K562 (cell line): Measurements from ENCODE around the gene PRDM15. TPM values are rescaled to one million over a fixed set of nuclear protein-coding genes. Genes with fewer than 3 reads are reported as not detected.

Experiments used
- ATAC-seq: fragments of 200-7000 bp; cut with Tn5 transposase; 3 replicates; pipeline ENCODE4 v1.9.1; 2020; ENCODE audit warnings: moderate library complexity
- BruUV-seq: library from RNA; stranded (reverse); fragments of 400-500 nt; replicated peaks from 2 replicates; lab custom pipeline; 2021; lab: Mats Ljungman, UMichigan
- CTCF ChIA-PET: fragments of 300-600 bp; formaldehyde crosslinking; extraction: SDS; loops from one replicate; lab custom pipeline; 2021; ENCODE audit warnings: low intra/inter-chr PET ratio; lab: Yijun Ruan, JAX
- POLR2A ChIA-PET: fragments of 300-600, 350-650 bp; sonication (Branson Sonifier 250); formaldehyde crosslinking; extraction: SDS; loops from one replicate; lab custom pipeline; 2021; ENCODE audit warnings: antibody characterized with exemption, inconsistent platforms; lab: Yijun Ruan, JAX
- DNase-seq, 4 experiments: peaks; one replicate each; pipeline versions ENCODE4 v3.0.0 to v3.0.0-alpha.2; 2011 to 2018; ENCODE audit warnings: low spot score in 3 of 4, mixed read lengths in 3 of 4; ENCODE audit errors: extremely low read depth in 1 of 4
- FAIRE-seq: peaks from 2 replicates; lab custom pipeline; 2011; peaks lifted over from hg19 to GRCh38; lab: Jason Lieb, UNC
- H2AFZ ChIP-seq: 2 replicates; pipeline ENCODE4 v1.6.0; 2011; ENCODE audit warnings: low read depth, low read length, control low read depth, inconsistent platforms
- H3K27ac ChIP-seq: fragments of 200-600 bp; 3 replicates; pipeline ENCODE4 v1.8.0; 2011; ENCODE audit warnings: low read depth, mild to moderate bottlenecking, control low read depth, inconsistent platforms, low read length, moderate library complexity, mixed read lengths; ENCODE audit errors: extremely low read depth
- H3K27me3 ChIP-seq, 2 experiments: fragments of 300-600 bp in 1 of 2; 2 replicates in 1 of 2; 3 replicates in 1 of 2; pipeline versions ENCODE4 v1.6.0 to v1.8.0; 2011; ENCODE audit warnings: inconsistent platforms in 2 of 2, low read length in 2 of 2, mild to moderate bottlenecking in 1 of 2, mixed read lengths in 1 of 2, moderate library complexity in 1 of 2; ENCODE audit not compliant: control insufficient read depth in 2 of 2, insufficient read depth in 2 of 2
- H3K36me3 ChIP-seq: fragments of 300-600 bp; 3 replicates; pipeline ENCODE4 v1.8.0; 2011; ENCODE audit warnings: mild to moderate bottlenecking, low read length, inconsistent platforms; ENCODE audit not compliant: control insufficient read depth, insufficient read depth
- H3K4me1 ChIP-seq, 2 experiments: fragments of 200-600 bp in 1 of 2; replicated peaks in 1 of 2; 2 replicates in 1 of 2; 3 replicates in 1 of 2; pipeline versions ENCODE4 v1.5.1 to v1.8.0; 2011; ENCODE audit warnings: inconsistent platforms in 2 of 2, low read length in 2 of 2, mild to moderate bottlenecking in 1 of 2, mixed read lengths in 1 of 2, moderate library complexity in 1 of 2; ENCODE audit not compliant: control insufficient read depth in 2 of 2, insufficient read depth in 2 of 2
- H3K4me2 ChIP-seq: 2 replicates; pipeline ENCODE4 v1.6.1; 2011; ENCODE audit warnings: low read length, control low read depth, inconsistent platforms, mixed read lengths; ENCODE audit not compliant: insufficient read depth
- H3K4me3 ChIP-seq: fragments of 200-600 bp; sonication (generic), shearing (Covaris generic); 2 replicates; pipeline ENCODE4 v1.5.1; 2016; ENCODE audit warnings: control low read depth, inconsistent platforms
- H3K79me2 ChIP-seq: fragments of 200-600 bp; 3 replicates; pipeline ENCODE4 v1.8.0; 2011; ENCODE audit warnings: low read length, inconsistent platforms; ENCODE audit not compliant: control insufficient read depth, insufficient read depth
- H3K9ac ChIP-seq, 2 experiments: 2 replicates each; pipeline versions ENCODE4 v1.6.0 to v1.6.1; 2011; ENCODE audit warnings: low read depth in 2 of 2, low read length in 2 of 2, control low read depth in 1 of 2, inconsistent platforms in 1 of 2, mild to moderate bottlenecking in 1 of 2, mixed read lengths in 1 of 2; ENCODE audit not compliant: insufficient read depth in 1 of 2
- H3K9me1 ChIP-seq: one replicate; pipeline ENCODE4 v1.6.0; 2011; ENCODE audit warnings: inconsistent platforms, mild to moderate bottlenecking, low read length, moderate library complexity; ENCODE audit not compliant: control insufficient read depth, insufficient read depth
- H3K9me3 ChIP-seq: replicated peaks from 2 replicates; pipeline ENCODE4 v1.5.1; 2011; ENCODE audit warnings: low read depth, low read length, inconsistent platforms; ENCODE audit not compliant: control insufficient read depth, insufficient read depth
- H4K20me1 ChIP-seq: replicated peaks from 2 replicates; pipeline ENCODE4 v1.6.1; 2011; ENCODE audit warnings: low read length, inconsistent platforms, mixed read lengths; ENCODE audit not compliant: control insufficient read depth, insufficient read depth
- ETS1 ChIP-seq: conservative IDR thresholded peaks from 2 replicates; pipeline ENCODE4 v1.6.1; 2011; ENCODE audit warnings: low read depth, mild to moderate bottlenecking, low read length; ENCODE audit not compliant: control insufficient read depth
- FOXP1 ChIP-seq: sonication (generic); formaldehyde crosslinking; IDR thresholded peaks from 2 replicates; pipeline ENCODE4 v1.8.0; 2022; ENCODE audit warnings: mild to moderate bottlenecking, missing genetic modification reagents
- HIVEP1 ChIP-seq: fragments of 250-450 bp; sonication (Bioruptor Pico); IDR thresholded peaks from 2 replicates; pipeline ENCODE4 v1.4.0; 2020; ENCODE audit warnings: mild to moderate bottlenecking
- IRF2 ChIP-seq: sonication (generic); formaldehyde crosslinking; IDR thresholded peaks from 2 replicates; pipeline ENCODE4 v1.8.1; 2022; ENCODE audit warnings: mild to moderate bottlenecking, missing genetic modification reagents
- LARP7 ChIP-seq: fragments of 450-650 bp; IDR thresholded peaks from 2 replicates; pipeline ENCODE4 v1.6.1; 2016
- NFXL1 ChIP-seq: fragments of 450-650 bp; formaldehyde crosslinking; IDR thresholded peaks from 2 replicates; pipeline ENCODE4 v1.4.0; 2021; ENCODE audit warnings: mild to moderate bottlenecking
- THAP12 ChIP-seq: fragments of 250-450 bp; sonication (Bioruptor Pico); IDR thresholded peaks from 2 replicates; pipeline ENCODE4 v1.9.0; 2021; ENCODE audit warnings: mild to moderate bottlenecking, inconsistent platforms
- ZKSCAN1 ChIP-seq: fragments of 150-350 bp; IDR thresholded peaks from 2 replicates; pipeline ENCODE4 v1.6.1; 2016; ENCODE audit warnings: low read depth, low read length
- ZNF592 ChIP-seq: fragments of 450-650 bp; IDR thresholded peaks from 2 replicates; pipeline ENCODE4 v1.6.1; 2017; ENCODE audit warnings: antibody characterized with exemption, mild to moderate bottlenecking
- WGBS: fragments of 100-300 bp; shearing (Covaris generic); methylation state at CpG from one replicate; pipeline ENCODE4 v1.1.6; 2016; ENCODE audit warnings: low coverage, mixed read lengths; ENCODE audit not compliant: insufficient coverage; ENCODE audit errors: missing lambda C conversion rate; 5-methylcytosine and 5-hydroxymethylcytosine counted together
- in situ Hi-C: fragments of 300-500 bp; cut with MboI; formaldehyde crosslinking; loops from 4 replicates; pipeline ENCODE4 v1.15.0; 2018; ENCODE audit warnings: inconsistent platforms, mixed read lengths
- intact Hi-C: fragments of 100-400 bp; cut with micrococcal nuclease; formaldehyde crosslinking; loops from 2 replicates; pipeline ENCODE4 v1.14.2; 2022
- polyA plus RNA-seq, 8 experiments: library from polyadenylated mRNA; depleted of rRNA in 4 of 8; stranded (reverse) in 5 of 8; unstranded in 3 of 8; fragments of >200 nt; fragmentation: Nextera tagmentation in 2 of 8; fragmentation: Illumina TruSeq in 1 of 8; extraction: Ambion mirVana in 2 of 8; extraction: Trizol in 1 of 8; gene quantifications; 2 replicates each; pipeline versions ENCODE4 v1.2.1 to v1.2.3, GENCODE V29; 2011 to 2014; ENCODE audit warnings: inconsistent platforms in 1 of 8, missing spikeins in 1 of 8
- total RNA-seq, 7 experiments: library from RNA; depleted of rRNA in 6 of 7; stranded (reverse); fragments of >200 nt in 6 of 7; fragmentation: Illumina TruSeq in 2 of 7; extraction: Trizol in 2 of 7; gene quantifications; 2 replicates each; pipeline versions ENCODE4 v1.2.1 to v1.2.3, GENCODE V29; 2011 to 2021; ENCODE audit warnings: low replicate concordance in 1 of 7

PRDM15 gene
- total and polyA plus RNA-seq, 9 of the 15 experiments (the other 6 are each of a cell fraction or from before 2014, with no cell fraction given) = 0.93 to 9.2 (median 6.2) TPM

- H3K4me1 ChIP-seq = peaks cover 16 to 28% of the 10 kb centered on the region in 2 experiments
- H2AFZ ChIP-seq = no peak overlapping the region
- H3K9ac ChIP-seq = peak overlapping the region in 1 of 2 experiments; percentile 41; a peak in 2 of 4 replicates
- POLR2A ChIA-PET = interaction anchor here (0.6 kb wide), 1 partner anchor 234 kb away, joined by 4 read pairs; no protein-coding TSS in a partner anchor
- in situ Hi-C loops (no loop called here), intact Hi-C loops (loop anchor here (5.0 to 10.0 kb wide), 2 partner anchors 83 to 140 kb away; partner anchors contain the start of gene ZBTB21)
- FAIRE-seq = no peak
- H3K27me3 ChIP-seq = no peaks in the 10 kb centered on the region
- H3K27ac ChIP-seq = no peak overlapping the region
- peaks cover 12% of the 10 kb centered on the region; the same call in 2 of the 3 replicates for H3K36me3 ChIP-seq
- DNase-seq = no peak
- H3K4me3 ChIP-seq = no peak overlapping the region
- no peaks in the 10 kb centered on the region for H3K9me3 ChIP-seq
- no peak overlapping the region for H3K4me2 ChIP-seq
- H3K9me1 ChIP-seq = peaks cover 3% of the 10 kb centered on the region
- WGBS = 87% methylated on average over 11 of the region's 11 CpGs
- H4K20me1 ChIP-seq = no peaks in the 10 kb centered on the region
- CTCF ChIA-PET = no interaction called here
- BruUV-seq = no TSS peak
- TF ChIP-seq ETS1 (no peak), ZKSCAN1 (no peak), IRF2 (CRISPR knock-in tag) (no peak), LARP7 (no peak), HIVEP1 (CRISPR knock-in tag) (no peak), NFXL1 (no peak), ZNF592 (no peak), THAP12 (CRISPR knock-in tag) (no peak), FOXP1 (CRISPR knock-in tag) (no peak)
- no peak for ATAC-seq
- peaks cover 39% of the 10 kb centered on the region for H3K79me2 ChIP-seq
Measured at GRCh38 chr21:41874611-41875010, 4.5 kb downstream of the PRDM15 start.
